CD1c-positive myeloid dendritic cell (primary cell): ENCODE data around the gene C1GALT1.

Experiments
- DNase-seq: peaks from one replicate; pipeline ENCODE4 v3.0.0-alpha.2; 2016; ENCODE audit errors: extremely low spot score

C1GALT1 gene

GRCh38 chr7:7272294-7272693, 90.0 kb downstream of the C1GALT1 start:
- no peak for DNase-seq

- no peak for DNase-seq
Observed at GRCh38 chr7:7274782-7275181, 92.4 kb downstream of the C1GALT1 start.

GRCh38 chr7:7276161-7276560, 93.8 kb downstream of the C1GALT1 start:
- DNase-seq = no peak

DNA sequence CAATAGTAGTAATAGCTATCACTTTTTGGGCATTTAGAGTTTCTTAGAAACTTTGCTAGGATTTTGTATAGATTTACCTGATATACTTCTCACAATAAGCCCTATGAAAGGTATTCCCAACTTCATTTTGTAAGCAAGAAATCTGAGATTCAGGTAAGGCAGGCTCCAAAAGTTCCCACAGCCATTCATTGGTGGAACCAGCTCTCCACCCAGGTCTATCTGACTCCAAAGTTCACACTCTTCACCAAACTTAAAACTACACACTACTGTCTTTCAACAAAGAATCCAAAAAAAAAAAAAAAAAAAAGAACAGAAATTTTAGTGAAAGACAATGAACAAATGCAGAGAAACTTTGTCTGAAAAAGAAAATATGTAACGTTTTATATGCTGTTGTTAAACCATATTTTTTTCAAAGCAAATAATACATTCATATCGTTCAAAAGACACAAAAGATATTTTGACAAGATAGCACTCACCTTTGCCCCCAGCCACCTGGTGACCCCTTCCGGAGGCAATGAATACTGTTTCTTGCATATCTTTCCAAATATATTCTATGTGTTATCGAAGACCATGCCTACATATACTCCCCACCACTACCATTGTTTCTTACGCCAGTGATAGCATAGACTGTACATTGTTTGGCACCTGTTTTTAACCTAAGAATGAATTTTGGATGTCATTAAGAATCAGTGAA, 108.2 kb downstream of the C1GALT1 start:
- no peak for DNase-seq

DNA sequence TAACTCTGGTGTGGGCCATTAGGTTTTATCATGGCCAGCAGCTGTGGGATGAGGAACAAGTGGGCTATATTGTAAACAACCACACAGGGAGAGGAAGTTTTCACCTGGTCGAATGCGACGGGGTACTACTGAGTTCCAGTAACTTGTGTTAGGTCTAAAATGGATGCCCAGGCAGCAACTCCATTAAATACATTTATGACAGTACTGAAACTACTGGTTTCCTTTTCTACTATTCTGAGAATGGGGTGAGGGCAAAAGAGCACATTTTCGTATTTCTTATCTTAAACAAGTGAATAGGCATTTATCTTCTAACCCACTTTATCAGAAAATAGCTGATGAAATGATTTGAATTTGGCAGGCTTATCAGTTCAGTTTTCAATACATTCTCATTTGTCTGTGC, 109.7 kb downstream of the C1GALT1 start:
- no peak for DNase-seq

DNA sequence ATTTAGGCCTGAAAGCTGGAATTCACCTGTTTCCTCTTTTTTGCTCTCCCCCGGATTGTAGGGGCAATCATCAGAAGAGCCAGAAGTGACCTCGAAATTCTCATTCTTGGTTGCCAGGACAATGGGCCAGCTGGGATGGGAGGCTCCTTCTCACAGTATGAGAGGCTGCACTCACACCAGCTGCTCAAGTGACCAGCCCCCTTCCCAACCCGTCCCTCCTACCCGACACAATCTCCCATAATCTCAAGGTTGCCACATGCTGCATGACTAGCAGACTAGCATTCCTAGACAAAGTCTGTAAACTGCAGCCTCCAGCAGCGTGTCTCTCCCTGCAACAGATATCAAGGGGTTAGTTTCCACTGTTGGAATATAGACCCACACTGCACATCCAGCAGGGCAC, 110.3 kb downstream of the C1GALT1 start:
- DNase-seq = no peak

- no peak for DNase-seq
Observed at GRCh38 chr7:7293092-7293491, 110.7 kb downstream of the C1GALT1 start.

DNA sequence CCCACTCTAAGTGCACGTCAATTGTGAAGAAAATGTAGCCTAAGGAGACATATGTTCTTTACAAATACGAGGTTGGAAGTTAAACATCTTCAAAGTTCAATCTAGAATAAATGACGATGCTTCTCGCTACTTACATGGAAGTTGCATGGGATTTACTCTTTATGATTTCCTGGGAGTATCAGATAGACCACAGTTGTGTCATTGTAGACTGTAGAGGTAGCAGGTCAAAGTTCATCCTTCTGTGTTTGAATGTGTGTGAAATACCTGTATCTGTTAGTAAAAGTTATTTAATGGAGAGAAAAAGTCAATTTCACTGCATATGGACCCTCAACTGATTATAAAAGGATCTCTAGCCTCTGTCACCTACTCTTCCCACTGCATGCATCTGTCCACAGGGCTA, 112.6 kb downstream of the C1GALT1 start:
- no peak for DNase-seq
